K562 (cell line): ENCODE results near the gene MAML1. TPM values are rescaled to one million over a fixed set of nuclear protein-coding genes. Genes with fewer than 3 reads are reported as not detected.

Experiments used
- ATAC-seq: fragments of 200-7000 bp; cut with Tn5 transposase; 3 replicates; pipeline ENCODE4 v1.9.1; 2020; ENCODE audit warnings: moderate library complexity
- BruUV-seq: library from RNA; stranded (reverse); fragments of 400-500 nt; replicated peaks from 2 replicates; lab custom pipeline; 2021; lab: Mats Ljungman, UMichigan
- CTCF ChIA-PET: fragments of 300-600 bp; formaldehyde crosslinking; extraction: SDS; loops from one replicate; lab custom pipeline; 2021; ENCODE audit warnings: low intra/inter-chr PET ratio; lab: Yijun Ruan, JAX
- POLR2A ChIA-PET: fragments of 300-600, 350-650 bp; sonication (Branson Sonifier 250); formaldehyde crosslinking; extraction: SDS; loops from one replicate; lab custom pipeline; 2021; ENCODE audit warnings: antibody characterized with exemption, inconsistent platforms; lab: Yijun Ruan, JAX
- DNase-seq, 4 experiments: peaks; one replicate each; pipeline versions ENCODE4 v3.0.0 to v3.0.0-alpha.2; 2011 to 2018; ENCODE audit warnings: low spot score in 3 of 4, mixed read lengths in 3 of 4; ENCODE audit errors: extremely low read depth in 1 of 4
- FAIRE-seq: peaks from 2 replicates; lab custom pipeline; 2011; peaks lifted over from hg19 to GRCh38; lab: Jason Lieb, UNC
- H2AFZ ChIP-seq: 2 replicates; pipeline ENCODE4 v1.6.0; 2011; ENCODE audit warnings: low read depth, low read length, control low read depth, inconsistent platforms
- H3K27ac ChIP-seq: fragments of 200-600 bp; 3 replicates; pipeline ENCODE4 v1.8.0; 2011; ENCODE audit warnings: low read depth, mild to moderate bottlenecking, control low read depth, inconsistent platforms, low read length, moderate library complexity, mixed read lengths; ENCODE audit errors: extremely low read depth
- H3K27me3 ChIP-seq, 2 experiments: fragments of 300-600 bp in 1 of 2; 2 replicates in 1 of 2; 3 replicates in 1 of 2; pipeline versions ENCODE4 v1.6.0 to v1.8.0; 2011; ENCODE audit warnings: inconsistent platforms in 2 of 2, low read length in 2 of 2, mild to moderate bottlenecking in 1 of 2, mixed read lengths in 1 of 2, moderate library complexity in 1 of 2; ENCODE audit not compliant: control insufficient read depth in 2 of 2, insufficient read depth in 2 of 2
- H3K36me3 ChIP-seq: fragments of 300-600 bp; 3 replicates; pipeline ENCODE4 v1.8.0; 2011; ENCODE audit warnings: mild to moderate bottlenecking, low read length, inconsistent platforms; ENCODE audit not compliant: control insufficient read depth, insufficient read depth
- H3K4me1 ChIP-seq, 2 experiments: fragments of 200-600 bp in 1 of 2; replicated peaks in 1 of 2; 2 replicates in 1 of 2; 3 replicates in 1 of 2; pipeline versions ENCODE4 v1.5.1 to v1.8.0; 2011; ENCODE audit warnings: inconsistent platforms in 2 of 2, low read length in 2 of 2, mild to moderate bottlenecking in 1 of 2, mixed read lengths in 1 of 2, moderate library complexity in 1 of 2; ENCODE audit not compliant: control insufficient read depth in 2 of 2, insufficient read depth in 2 of 2
- H3K4me2 ChIP-seq: 2 replicates; pipeline ENCODE4 v1.6.1; 2011; ENCODE audit warnings: low read length, control low read depth, inconsistent platforms, mixed read lengths; ENCODE audit not compliant: insufficient read depth
- H3K4me3 ChIP-seq: fragments of 200-600 bp; sonication (generic), shearing (Covaris generic); 2 replicates; pipeline ENCODE4 v1.5.1; 2016; ENCODE audit warnings: control low read depth, inconsistent platforms
- H3K79me2 ChIP-seq: fragments of 200-600 bp; 3 replicates; pipeline ENCODE4 v1.8.0; 2011; ENCODE audit warnings: low read length, inconsistent platforms; ENCODE audit not compliant: control insufficient read depth, insufficient read depth
- H3K9ac ChIP-seq, 2 experiments: 2 replicates each; pipeline versions ENCODE4 v1.6.0 to v1.6.1; 2011; ENCODE audit warnings: low read depth in 2 of 2, low read length in 2 of 2, control low read depth in 1 of 2, inconsistent platforms in 1 of 2, mild to moderate bottlenecking in 1 of 2, mixed read lengths in 1 of 2; ENCODE audit not compliant: insufficient read depth in 1 of 2
- H3K9me1 ChIP-seq: one replicate; pipeline ENCODE4 v1.6.0; 2011; ENCODE audit warnings: inconsistent platforms, mild to moderate bottlenecking, low read length, moderate library complexity; ENCODE audit not compliant: control insufficient read depth, insufficient read depth
- H3K9me3 ChIP-seq: replicated peaks from 2 replicates; pipeline ENCODE4 v1.5.1; 2011; ENCODE audit warnings: low read depth, low read length, inconsistent platforms; ENCODE audit not compliant: control insufficient read depth, insufficient read depth
- H4K20me1 ChIP-seq: replicated peaks from 2 replicates; pipeline ENCODE4 v1.6.1; 2011; ENCODE audit warnings: low read length, inconsistent platforms, mixed read lengths; ENCODE audit not compliant: control insufficient read depth, insufficient read depth
- CHD1 ChIP-seq: fragments of 200-600 bp; sonication (generic); IDR thresholded peaks from one replicate; pipeline ENCODE4 v1.6.1; 2012; ENCODE audit warnings: mild to moderate bottlenecking, moderate library complexity, low read length, inconsistent platforms
- DIDO1 ChIP-seq: fragments of 450-650 bp; IDR thresholded peaks from 2 replicates; pipeline ENCODE4 v1.6.1; 2016; ENCODE audit warnings: low read depth, missing biosample characterization, missing genetic modification characterization
- GABPB1 ChIP-seq: sonication (generic); formaldehyde crosslinking; IDR thresholded peaks from 2 replicates; pipeline ENCODE4 v1.8.0; 2022; ENCODE audit warnings: mild to moderate bottlenecking, missing genetic modification reagents
- PHB2 ChIP-seq: fragments of 450-650 bp; IDR thresholded peaks from 2 replicates; pipeline ENCODE4 v1.6.1; 2017; ENCODE audit warnings: low read depth
- RBFOX2 ChIP-seq: fragments of 200-400 bp; formaldehyde crosslinking; IDR thresholded peaks from 2 replicates; pipeline ENCODE4 v1.6.1; 2017; ENCODE audit warnings: low read depth, mild to moderate bottlenecking, low read length, moderate library complexity
- ZNF146 ChIP-seq: IDR thresholded peaks from one replicate; pipeline ENCODE4 v1.6.1; 2018; ENCODE audit warnings: missing compliant biosample characterization; ENCODE audit not compliant: unreplicated experiment
- ZNF408 ChIP-seq: fragments of 250-450 bp; sonication (Bioruptor Pico); IDR thresholded peaks from 2 replicates; pipeline ENCODE4 v1.4.0; 2020; ENCODE audit warnings: low read depth, mild to moderate bottlenecking, moderate library complexity
- WGBS: fragments of 100-300 bp; shearing (Covaris generic); methylation state at CpG from one replicate; pipeline ENCODE4 v1.1.6; 2016; ENCODE audit warnings: low coverage, mixed read lengths; ENCODE audit not compliant: insufficient coverage; ENCODE audit errors: missing lambda C conversion rate; 5-methylcytosine and 5-hydroxymethylcytosine counted together
- in situ Hi-C: fragments of 300-500 bp; cut with MboI; formaldehyde crosslinking; loops from 4 replicates; pipeline ENCODE4 v1.15.0; 2018; ENCODE audit warnings: inconsistent platforms, mixed read lengths
- intact Hi-C: fragments of 100-400 bp; cut with micrococcal nuclease; formaldehyde crosslinking; loops from 2 replicates; pipeline ENCODE4 v1.14.2; 2022
- polyA plus RNA-seq, 8 experiments: library from polyadenylated mRNA; depleted of rRNA in 4 of 8; stranded (reverse) in 5 of 8; unstranded in 3 of 8; fragments of >200 nt; fragmentation: Nextera tagmentation in 2 of 8; fragmentation: Illumina TruSeq in 1 of 8; extraction: Ambion mirVana in 2 of 8; extraction: Trizol in 1 of 8; gene quantifications; 2 replicates each; pipeline versions ENCODE4 v1.2.1 to v1.2.3, GENCODE V29; 2011 to 2014; ENCODE audit warnings: inconsistent platforms in 1 of 8, missing spikeins in 1 of 8
- total RNA-seq, 7 experiments: library from RNA; depleted of rRNA in 6 of 7; stranded (reverse); fragments of >200 nt in 6 of 7; fragmentation: Illumina TruSeq in 2 of 7; extraction: Trizol in 2 of 7; gene quantifications; 2 replicates each; pipeline versions ENCODE4 v1.2.1 to v1.2.3, GENCODE V29; 2011 to 2021; ENCODE audit warnings: low replicate concordance in 1 of 7

Gene MAML1
- total and polyA plus RNA-seq, 9 of the 15 experiments (the other 6 are each of a cell fraction or from before 2014, with no cell fraction given): 0.32 to 18.4 (median 7.0) TPM

DNA sequence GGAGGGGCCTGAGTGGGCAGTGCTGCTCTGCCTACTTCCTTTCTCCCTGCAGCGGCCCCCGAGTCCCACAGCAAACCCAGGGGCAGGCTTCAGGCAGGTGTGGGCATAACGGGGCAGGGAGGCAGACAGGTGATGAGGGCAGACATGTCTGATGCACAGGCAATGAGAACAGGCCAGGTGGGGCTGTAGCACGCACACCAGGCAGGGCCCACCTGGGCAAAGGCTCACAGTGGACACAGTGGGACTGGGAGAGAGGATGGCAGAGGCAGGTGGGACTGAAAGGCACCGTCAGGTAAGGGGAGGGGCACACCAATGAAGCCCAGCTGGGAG lies 67.0 kb downstream of the MAML1 start:
- CTCF ChIA-PET: no interaction called here
- TF ChIP-seq ZNF408: no peak
- TF ChIP-seq RBFOX2: no peak
- no peak for TF ChIP-seq ZNF146 (CRISPR knock-in tag)
- TF ChIP-seq CHD1: no peak
- no peak for TF ChIP-seq PHB2
- no peak for TF ChIP-seq GABPB1 (CRISPR knock-in tag)
- TF ChIP-seq DIDO1 (tag): no peak
- in situ Hi-C loops (no loop called here), intact Hi-C loops (no loop called here)
- H3K79me2 ChIP-seq: peaks cover 19% of the 10 kb centered on the region
- no peaks in the 10 kb centered on the region for H4K20me1 ChIP-seq
- H3K4me1 ChIP-seq: peaks cover 15 to 64% of the 10 kb centered on the region in 2 experiments
- no peaks in the 10 kb centered on the region for H3K27me3 ChIP-seq
- POLR2A ChIA-PET: no interaction called here
- H3K4me3 ChIP-seq: no peak overlapping the region
- no peaks in the 10 kb centered on the region for H3K9me3 ChIP-seq
- BruUV-seq: no TSS peak
- H3K9me1 ChIP-seq: peaks cover 4% of the 10 kb centered on the region
- ATAC-seq (no peak), FAIRE-seq (no peak), DNase-seq (no peak)
- 91% methylated on average over 5 of the region's 5 CpGs for WGBS
- H3K9ac ChIP-seq: 0 out of 4 replicates have a peak overlapping the region, but pooled peaks of 1 of the 2 experiments have one; percentile 2
- H3K36me3 ChIP-seq: peaks cover 69% of the 10 kb centered on the region; the same call in 2 of the 3 replicates
- H3K27ac ChIP-seq: no peak overlapping the region
- H3K4me2 ChIP-seq: no peak overlapping the region
- H2AFZ ChIP-seq: no peak overlapping the region
